Testis (tissue), 2 donors: ENCODE results near the gene SAT2.
"Not testable (repeated sequence)": the region's sequence is repeated elsewhere in the genome, so short reads cannot be mapped to it uniquely, and the experiment has no call there.

Experiments used
- POLR2A ChIP-seq: fragments of 450-650 bp; IDR thresholded peaks from one replicate; pipeline ENCODE4 v1.6.1; 2017; ENCODE audit warnings: antibody characterized with exemption, mild to moderate bottlenecking, moderate library complexity
- TF ChIP-seq, protein P1 (sequence below), 3 experiments: fragments of 450-650 bp in 2 of 3; fragments of 200-600 bp in 1 of 3; sonication (generic) in 1 of 3; IDR thresholded peaks; one replicate each; pipeline ENCODE4 v1.5.1; 2016 to 2019; ENCODE audit warnings: antibody characterized with exemption in 3 of 3, mild to moderate bottlenecking in 2 of 3, moderate library complexity in 1 of 3

DNA sequence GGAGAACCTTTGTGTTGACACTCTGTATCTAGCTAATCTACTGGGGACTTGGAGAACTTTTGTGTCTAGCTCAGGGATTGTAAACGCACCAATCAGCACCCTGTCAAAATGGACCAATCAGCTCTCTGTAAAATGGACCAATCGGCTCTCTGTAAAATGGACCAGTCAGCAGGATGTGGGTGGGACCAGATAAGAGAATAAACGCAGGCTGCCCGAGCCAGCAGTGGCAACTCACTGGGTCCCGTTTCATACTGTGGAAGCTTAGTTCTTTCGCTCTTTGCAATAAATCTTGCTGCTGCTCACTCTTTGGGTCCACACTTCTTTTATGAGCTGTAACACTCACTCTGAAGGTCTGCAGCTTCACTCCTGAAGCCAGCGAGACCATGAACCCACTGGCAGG is 14.0 kb upstream of the SAT2 start:
- TF ChIP-seq POLR2A, result not testable (repeated sequence)
- TF ChIP-seq, protein P1, sequence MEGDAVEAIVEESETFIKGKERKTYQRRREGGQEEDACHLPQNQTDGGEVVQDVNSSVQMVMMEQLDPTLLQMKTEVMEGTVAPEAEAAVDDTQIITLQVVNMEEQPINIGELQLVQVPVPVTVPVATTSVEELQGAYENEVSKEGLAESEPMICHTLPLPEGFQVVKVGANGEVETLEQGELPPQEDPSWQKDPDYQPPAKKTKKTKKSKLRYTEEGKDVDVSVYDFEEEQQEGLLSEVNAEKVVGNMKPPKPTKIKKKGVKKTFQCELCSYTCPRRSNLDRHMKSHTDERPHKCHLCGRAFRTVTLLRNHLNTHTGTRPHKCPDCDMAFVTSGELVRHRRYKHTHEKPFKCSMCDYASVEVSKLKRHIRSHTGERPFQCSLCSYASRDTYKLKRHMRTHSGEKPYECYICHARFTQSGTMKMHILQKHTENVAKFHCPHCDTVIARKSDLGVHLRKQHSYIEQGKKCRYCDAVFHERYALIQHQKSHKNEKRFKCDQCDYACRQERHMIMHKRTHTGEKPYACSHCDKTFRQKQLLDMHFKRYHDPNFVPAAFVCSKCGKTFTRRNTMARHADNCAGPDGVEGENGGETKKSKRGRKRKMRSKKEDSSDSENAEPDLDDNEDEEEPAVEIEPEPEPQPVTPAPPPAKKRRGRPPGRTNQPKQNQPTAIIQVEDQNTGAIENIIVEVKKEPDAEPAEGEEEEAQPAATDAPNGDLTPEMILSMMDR (IDR thresholded peaks at IDR 0.05), result not testable (repeated sequence)
